GM18508 (cell line): ENCODE data around the gene CDC42BPA.

ENCODE experiments used
- ATAC-seq: cut with Tn5 transposase; IDR thresholded peaks from one replicate; pipeline ENCODE4 v1.9.1; 2021; ENCODE audit warnings: moderate number of reproducible peaks; ENCODE audit not compliant: insufficient read depth, unreplicated experiment

The CDC42BPA gene

GRCh38 chr1:226940806-226941067, 377.6 kb downstream of the CDC42BPA start:
- no peak for ATAC-seq

- ATAC-seq, result peak; percentile 92
Measured at GRCh38 chr1:226940029-226940805, 378.1 kb downstream of the CDC42BPA start, which contains the start of gene COQ8A. Gene COQ8A, plus strand, starts transcription at chr1:226940294. Its CDS starts 21,092 bp downstream, at chr1:226961386.
